HEK293T (cell line): ENCODE measurements around the gene TTC7B.

Experiments used
- ARNT ChIP-seq: fragments of 450-650 bp; IDR thresholded peaks from 2 replicates; pipeline ENCODE4 v1.6.1; 2017; ENCODE audit warnings: mild to moderate bottlenecking
- BHLHE40 ChIP-seq: fragments of 450-650 bp; IDR thresholded peaks from 2 replicates; pipeline ENCODE4 v1.6.1; 2016; ENCODE audit warnings: mild to moderate bottlenecking, moderate library complexity, borderline replicate concordance
- ELF4 ChIP-seq: fragments of 450-650 bp; IDR thresholded peaks from 2 replicates; pipeline ENCODE4 v1.6.1; 2017; ENCODE audit warnings: antibody characterized with exemption
- FOXA1 ChIP-seq: fragments of 450-650 bp; IDR thresholded peaks from 2 replicates; pipeline ENCODE4 v1.6.1; 2016; ENCODE audit warnings: mild to moderate bottlenecking
- FOXM1 ChIP-seq: fragments of 450-650 bp; IDR thresholded peaks from 2 replicates; pipeline ENCODE4 v1.6.1; 2017; ENCODE audit warnings: mild to moderate bottlenecking, borderline replicate concordance
- NFRKB ChIP-seq: fragments of 450-650 bp; IDR thresholded peaks from 2 replicates; pipeline ENCODE4 v1.6.1; 2016; ENCODE audit warnings: mild to moderate bottlenecking, moderate library complexity
- SP1 ChIP-seq: fragments of 450-650 bp; IDR thresholded peaks from 2 replicates; pipeline ENCODE4 v1.6.1; 2017
- TARDBP ChIP-seq: fragments of 450-650 bp; IDR thresholded peaks from 2 replicates; pipeline ENCODE4 v1.6.1; 2016

DNA sequence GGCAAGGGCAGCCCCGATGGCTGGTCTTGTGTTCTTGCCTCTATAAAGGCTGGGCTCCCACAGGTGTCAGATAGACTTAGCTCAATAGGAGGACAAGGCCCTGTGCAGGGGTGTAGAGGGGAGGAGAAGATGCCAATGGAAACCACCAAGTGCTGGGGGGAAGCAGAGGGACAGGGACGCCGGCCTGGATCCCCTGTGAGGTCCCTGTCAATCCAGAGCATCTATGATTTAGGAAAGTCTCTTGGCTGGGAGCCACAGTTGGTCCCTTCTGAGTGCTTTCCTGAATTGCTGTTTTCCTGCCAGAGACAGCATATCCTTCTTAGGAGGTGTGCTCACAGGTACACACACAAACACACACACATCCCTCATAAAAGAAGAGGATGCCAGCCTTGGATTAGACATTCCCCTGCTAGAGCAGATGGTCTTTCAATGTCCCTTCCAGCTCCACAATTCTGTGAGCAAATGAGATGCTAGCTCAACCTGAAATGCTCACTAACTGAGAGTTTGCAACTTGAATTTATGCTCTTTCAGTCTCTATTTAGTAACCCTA, 62.7 kb downstream of the TTC7B start:
- TF ChIP-seq FOXM1 (no peak), FOXA1 (no peak), SP1 (no peak), NFRKB (no peak), TARDBP (no peak), ARNT (no peak), BHLHE40 (no peak), ELF4 (no peak)
